ENCODE data around the gene EFNA5.
A peak's percentile ranks its signal among the peaks of the same experiment; 100 is the strongest.

DNA sequence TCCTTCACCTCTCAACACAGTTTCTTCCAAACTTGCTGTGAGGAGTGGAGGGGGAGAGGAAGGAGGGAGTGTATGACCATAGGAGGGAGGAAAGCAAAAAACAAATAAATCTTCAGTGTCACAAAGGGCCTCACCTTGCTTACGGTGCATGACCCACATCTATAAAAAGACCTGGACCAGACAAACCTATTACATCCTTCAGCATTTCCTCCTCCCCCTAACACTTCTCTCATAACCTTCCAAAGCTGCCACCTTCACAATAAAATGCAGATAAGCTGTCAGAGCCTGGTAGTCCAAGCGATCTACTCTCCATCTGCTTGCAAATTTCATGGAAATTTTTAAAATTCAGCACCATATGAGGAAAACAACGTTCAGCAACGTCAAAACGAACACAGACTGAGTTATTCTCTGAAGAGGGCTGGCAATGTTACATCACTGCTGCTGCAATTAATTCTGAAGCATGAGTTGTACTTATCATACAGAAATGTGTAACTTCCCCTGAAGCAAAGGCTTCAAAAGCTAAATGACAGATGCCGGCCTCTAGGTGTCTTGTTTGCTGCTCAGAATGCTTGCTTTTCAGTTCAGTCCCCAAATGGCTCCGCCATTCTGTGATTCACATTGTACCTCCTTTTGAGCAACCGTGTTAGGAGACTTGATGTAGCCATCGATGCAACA lies 62.9 kb downstream of the EFNA5 start:
- TF ChIP-seq, protein P1, sequence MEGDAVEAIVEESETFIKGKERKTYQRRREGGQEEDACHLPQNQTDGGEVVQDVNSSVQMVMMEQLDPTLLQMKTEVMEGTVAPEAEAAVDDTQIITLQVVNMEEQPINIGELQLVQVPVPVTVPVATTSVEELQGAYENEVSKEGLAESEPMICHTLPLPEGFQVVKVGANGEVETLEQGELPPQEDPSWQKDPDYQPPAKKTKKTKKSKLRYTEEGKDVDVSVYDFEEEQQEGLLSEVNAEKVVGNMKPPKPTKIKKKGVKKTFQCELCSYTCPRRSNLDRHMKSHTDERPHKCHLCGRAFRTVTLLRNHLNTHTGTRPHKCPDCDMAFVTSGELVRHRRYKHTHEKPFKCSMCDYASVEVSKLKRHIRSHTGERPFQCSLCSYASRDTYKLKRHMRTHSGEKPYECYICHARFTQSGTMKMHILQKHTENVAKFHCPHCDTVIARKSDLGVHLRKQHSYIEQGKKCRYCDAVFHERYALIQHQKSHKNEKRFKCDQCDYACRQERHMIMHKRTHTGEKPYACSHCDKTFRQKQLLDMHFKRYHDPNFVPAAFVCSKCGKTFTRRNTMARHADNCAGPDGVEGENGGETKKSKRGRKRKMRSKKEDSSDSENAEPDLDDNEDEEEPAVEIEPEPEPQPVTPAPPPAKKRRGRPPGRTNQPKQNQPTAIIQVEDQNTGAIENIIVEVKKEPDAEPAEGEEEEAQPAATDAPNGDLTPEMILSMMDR (IDR thresholded peaks at IDR 0.05 in 2 of 3, conservative IDR thresholded peaks at IDR 0.05 in 1 of 3; ENCODE audit: control insufficient read depth in 2 of 3, extremely low read depth in 1 of 3, insufficient read depth in 1 of 3, low read depth in 3 of 3, low read length in 3 of 3) = 0 out of 6 replicates have a peak, but pooled peaks of 1 of the 3 experiments have one; percentile 14
- no peak for TF ChIP-seq NRF1 (conservative IDR thresholded peaks at IDR 0.05; ENCODE audit: low read depth, low read length)
